ENCODE data around the gene CSN3. TPM values are rescaled to one million over a fixed set of nuclear protein-coding genes. Genes with fewer than 3 reads are reported as not detected.

CSN3 gene
- total RNA-seq, 1 donor from 2014 or later: not detected

DNA sequence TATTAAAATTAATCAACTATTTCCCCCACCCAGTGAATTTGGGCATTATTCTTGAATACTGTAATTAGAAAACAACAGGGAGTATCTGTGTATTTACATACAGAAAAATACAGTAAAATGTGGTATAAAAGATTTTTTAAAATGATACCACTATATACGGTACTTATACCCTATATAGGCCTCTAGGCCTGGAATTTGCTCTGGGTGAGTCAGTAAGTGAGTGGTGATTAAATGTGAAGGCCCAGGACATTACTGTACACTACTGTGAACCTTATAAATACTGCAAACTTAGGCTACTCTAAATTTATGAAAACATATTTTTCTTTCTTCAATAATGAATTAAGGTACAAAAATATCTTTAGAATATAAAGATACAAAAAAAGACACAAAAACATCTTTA, 6.3 kb upstream of the CSN3 start:
- H3K36me3 ChIP-seq (ENCODE audit: insufficient read depth, low read length): no peaks in the 10 kb centered on the region
- TF ChIP-seq EZH2 (IDR thresholded peaks at IDR 0.05; ENCODE audit: insufficient read depth, low read length): no peak
- TF ChIP-seq, protein P1, sequence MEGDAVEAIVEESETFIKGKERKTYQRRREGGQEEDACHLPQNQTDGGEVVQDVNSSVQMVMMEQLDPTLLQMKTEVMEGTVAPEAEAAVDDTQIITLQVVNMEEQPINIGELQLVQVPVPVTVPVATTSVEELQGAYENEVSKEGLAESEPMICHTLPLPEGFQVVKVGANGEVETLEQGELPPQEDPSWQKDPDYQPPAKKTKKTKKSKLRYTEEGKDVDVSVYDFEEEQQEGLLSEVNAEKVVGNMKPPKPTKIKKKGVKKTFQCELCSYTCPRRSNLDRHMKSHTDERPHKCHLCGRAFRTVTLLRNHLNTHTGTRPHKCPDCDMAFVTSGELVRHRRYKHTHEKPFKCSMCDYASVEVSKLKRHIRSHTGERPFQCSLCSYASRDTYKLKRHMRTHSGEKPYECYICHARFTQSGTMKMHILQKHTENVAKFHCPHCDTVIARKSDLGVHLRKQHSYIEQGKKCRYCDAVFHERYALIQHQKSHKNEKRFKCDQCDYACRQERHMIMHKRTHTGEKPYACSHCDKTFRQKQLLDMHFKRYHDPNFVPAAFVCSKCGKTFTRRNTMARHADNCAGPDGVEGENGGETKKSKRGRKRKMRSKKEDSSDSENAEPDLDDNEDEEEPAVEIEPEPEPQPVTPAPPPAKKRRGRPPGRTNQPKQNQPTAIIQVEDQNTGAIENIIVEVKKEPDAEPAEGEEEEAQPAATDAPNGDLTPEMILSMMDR (IDR thresholded peaks at IDR 0.05; ENCODE audit: insufficient read depth, low read depth, low read length): no peak
- no peaks in the 10 kb centered on the region for H3K27me3 ChIP-seq (ENCODE audit: insufficient read depth, low read length)
- no peaks in the 10 kb centered on the region for H3K9me3 ChIP-seq (ENCODE audit: insufficient read depth, low read depth, low read length)
- H3K4me2 ChIP-seq (ENCODE audit: low read length): no peak overlapping the region
- H3K9me3 Mint-ChIP-seq (ENCODE audit: unreplicated experiment): no peaks in the 10 kb centered on the region
- no peak overlapping the region for H2AFZ ChIP-seq (ENCODE audit: low read depth, low read length)
- DNase-seq (ENCODE audit: low read depth): no peak
- H4K20me1 ChIP-seq (ENCODE audit: insufficient read depth, low read length): no peaks in the 10 kb centered on the region
- H3K27ac ChIP-seq (ENCODE audit: low read depth, low read length): no peak overlapping the region
- no peak for FAIRE-seq
- H3K9ac ChIP-seq (ENCODE audit: low read length): no peak overlapping the region
- H3K79me2 ChIP-seq (ENCODE audit: insufficient read depth, low read length): no peaks in the 10 kb centered on the region
- no peak overlapping the region for H3K4me3 ChIP-seq (ENCODE audit: insufficient read depth, low read depth, low read length)
- no peaks in the 10 kb centered on the region for H3K36me3 Mint-ChIP-seq (ENCODE audit: low read depth, unreplicated experiment)
- no peak overlapping the region for H3K4me3 Mint-ChIP-seq (ENCODE audit: unreplicated experiment)
- no peaks in the 10 kb centered on the region for H3K4me1 ChIP-seq (ENCODE audit: insufficient read depth, low read length)
- H3K27ac Mint-ChIP-seq (ENCODE audit: unreplicated experiment): no peak overlapping the region
- H3K27me3 Mint-ChIP-seq (ENCODE audit: low read depth, unreplicated experiment): no peaks in the 10 kb centered on the region
- H3K4me1 Mint-ChIP-seq (ENCODE audit: low read depth, unreplicated experiment): peaks cover 23% of the 10 kb centered on the region

GRCh38 chr4:70239131-70239883, 3.1 kb upstream of the CSN3 start:
- Histone ChIP-seq H3K27ac (ENCODE audit: low read depth, low read length) (no peak overlapping the region), H3K79me2 (ENCODE audit: insufficient read depth, low read length) (no peaks in the 10 kb centered on the region), H3K4me2 (ENCODE audit: low read length) (no peak overlapping the region), H3K4me1 (ENCODE audit: insufficient read depth, low read length) (no peaks in the 10 kb centered on the region), H3K9ac (ENCODE audit: low read length) (no peak overlapping the region), H2AFZ (ENCODE audit: low read depth, low read length) (no peak overlapping the region), H3K36me3 (ENCODE audit: insufficient read depth, low read length) (no peaks in the 10 kb centered on the region), H3K27me3 (ENCODE audit: insufficient read depth, low read length) (no peaks in the 10 kb centered on the region), H3K9me3 (ENCODE audit: insufficient read depth, low read depth, low read length) (no peaks in the 10 kb centered on the region), H3K4me3 (ENCODE audit: insufficient read depth, low read depth, low read length) (no peak overlapping the region), H4K20me1 (ENCODE audit: insufficient read depth, low read length) (no peaks in the 10 kb centered on the region)
- Mint-ChIP-seq H3K27me3 (ENCODE audit: low read depth, unreplicated experiment) (no peaks in the 10 kb centered on the region), H3K27ac (ENCODE audit: unreplicated experiment) (no peak overlapping the region), H3K4me3 (ENCODE audit: unreplicated experiment) (no peak overlapping the region), H3K4me1 (ENCODE audit: low read depth, unreplicated experiment) (peaks cover 23% of the 10 kb centered on the region), H3K36me3 (ENCODE audit: low read depth, unreplicated experiment) (no peaks in the 10 kb centered on the region), H3K9me3 (ENCODE audit: unreplicated experiment) (no peaks in the 10 kb centered on the region)
- FAIRE-seq (no peak), DNase-seq (ENCODE audit: low read depth) (no peak)
- TF ChIP-seq, protein P1 (IDR thresholded peaks at IDR 0.05; ENCODE audit: insufficient read depth, low read depth, low read length): no peak
- no peak for TF ChIP-seq EZH2 (IDR thresholded peaks at IDR 0.05; ENCODE audit: insufficient read depth, low read length)

Data from astrocyte (in vitro differentiated cells and primary cell).